Neural cell (in vitro differentiated cells): ENCODE results near the gene ZNF438. TPM values are rescaled to one million over a fixed set of nuclear protein-coding genes. Genes with fewer than 3 reads are reported as not detected.

Experiments
- H2AFZ ChIP-seq: fragments of 200-600, 300-800 bp; sonication (generic), shearing (Covaris generic); 2 replicates; pipeline ENCODE4 v1.6.0; 2014; ENCODE audit warnings: low read depth, mild to moderate bottlenecking, antibody characterized with exemption, low read length, moderate library complexity
- H3F3A ChIP-seq: fragments of 200-600 bp; shearing (Covaris generic); 2 replicates; pipeline ENCODE4 v1.6.1; 2016; ENCODE audit warnings: mild to moderate bottlenecking, moderate library complexity, mixed read lengths, antibody characterized with exemption, low read length; ENCODE audit not compliant: insufficient read depth, poor library complexity, severe bottlenecking
- H3K27ac ChIP-seq: fragments of 200-600, 300-800 bp; sonication (generic), shearing (Covaris generic); 2 replicates; pipeline ENCODE4 v1.5.1; 2014; ENCODE audit warnings: mild to moderate bottlenecking, low read length, moderate library complexity
- H3K27me3 ChIP-seq: fragments of 300-800, 200-600 bp; sonication (generic), shearing (Covaris generic); 2 replicates; pipeline ENCODE4 v1.6.0; 2014; ENCODE audit warnings: mild to moderate bottlenecking, low read depth, low read length, moderate library complexity; ENCODE audit not compliant: insufficient read depth
- H3K36me3 ChIP-seq: fragments of 300-800, 200-600 bp; sonication (generic), shearing (Covaris generic); 2 replicates; pipeline ENCODE4 v1.5.1; 2014; ENCODE audit warnings: mild to moderate bottlenecking, antibody characterized with exemption, low read length, moderate library complexity; ENCODE audit not compliant: insufficient read depth
- H3K4me2 ChIP-seq: fragments of 300-800, 200-600 bp; sonication (generic), shearing (Covaris generic); 2 replicates; pipeline ENCODE4 v1.6.0; 2014; ENCODE audit warnings: mild to moderate bottlenecking, low read length
- H3K4me3 ChIP-seq: fragments of 300-800, 200-600 bp; sonication (generic), shearing (Covaris generic); 2 replicates; pipeline ENCODE4 v1.5.1; 2014; ENCODE audit warnings: mild to moderate bottlenecking, low read length, moderate library complexity
- H3K79me2 ChIP-seq: fragments of 200-600 bp; shearing (Covaris generic); replicated peaks from 2 replicates; pipeline ENCODE4 v1.6.0; 2014; ENCODE audit warnings: mild to moderate bottlenecking, low read length, moderate library complexity; ENCODE audit not compliant: insufficient read depth
- H3K9ac ChIP-seq: fragments of 300-800, 200-600 bp; sonication (generic), shearing (Covaris generic); 2 replicates; pipeline ENCODE4 v1.6.1; 2016; ENCODE audit warnings: mild to moderate bottlenecking, low read length, mixed read lengths
- H3K9me2 ChIP-seq: fragments of 200-600 bp; shearing (Covaris generic); 2 replicates; pipeline ENCODE4 v1.6.1; 2016; ENCODE audit warnings: mild to moderate bottlenecking, low read length, mixed read lengths; ENCODE audit not compliant: insufficient read depth
- H3K9me3 ChIP-seq: fragments of 200-600, 300-800 bp; sonication (generic), shearing (Covaris generic); 2 replicates; pipeline ENCODE4 v1.6.1; 2016; ENCODE audit warnings: mild to moderate bottlenecking, mixed run types, low read length, moderate library complexity, mixed read lengths
- H4K20me1 ChIP-seq: fragments of 200-600 bp; shearing (Covaris generic); 2 replicates; pipeline ENCODE4 v1.6.1; 2016; ENCODE audit warnings: mild to moderate bottlenecking, mixed run types; ENCODE audit not compliant: insufficient read depth
- CTCF ChIP-seq: fragments of 450-650 bp; IDR thresholded peaks from 2 replicates; pipeline ENCODE4 v1.5.1; 2014; ENCODE audit warnings: antibody characterized with exemption, mild to moderate bottlenecking, moderate library complexity; ENCODE audit not compliant: poor library complexity, severe bottlenecking
- EP300 ChIP-seq: fragments of 450-650 bp; conservative IDR thresholded peaks from 2 replicates; pipeline ENCODE4 v1.6.1; 2014; ENCODE audit warnings: antibody characterized with exemption, mild to moderate bottlenecking, moderate library complexity; ENCODE audit not compliant: poor library complexity, severe bottlenecking
- EZH2 ChIP-seq: fragments of 200-600, 300-800 bp; shearing (Covaris generic), sonication (generic); IDR thresholded peaks from 2 replicates; pipeline ENCODE4 v1.6.1; 2014; ENCODE audit warnings: antibody characterized with exemption, low read length, borderline replicate concordance, mild to moderate bottlenecking; ENCODE audit not compliant: insufficient read depth, poor library complexity, severe bottlenecking
- MXI1 ChIP-seq: fragments of 450-650 bp; conservative IDR thresholded peaks from 2 replicates; pipeline ENCODE4 v1.6.1; 2014; ENCODE audit warnings: antibody characterized with exemption, mild to moderate bottlenecking; ENCODE audit not compliant: poor library complexity, severe bottlenecking
- POLR2AphosphoS5 ChIP-seq: IDR thresholded peaks from 2 replicates; pipeline ENCODE4 v1.6.1; 2012
- RAD21 ChIP-seq: fragments of 450-650 bp; conservative IDR thresholded peaks from 2 replicates; pipeline ENCODE4 v1.6.1; 2014; ENCODE audit warnings: antibody characterized with exemption, mild to moderate bottlenecking, moderate library complexity
- REST ChIP-seq: IDR thresholded peaks from 2 replicates; pipeline ENCODE4 v1.6.1; 2012; ENCODE audit warnings: borderline replicate concordance
- SMC3 ChIP-seq: fragments of 450-650 bp; conservative IDR thresholded peaks from 2 replicates; pipeline ENCODE4 v1.6.1; 2014; ENCODE audit warnings: antibody characterized with exemption, mild to moderate bottlenecking, moderate library complexity; ENCODE audit not compliant: poor library complexity
- TAF1 ChIP-seq: IDR thresholded peaks from 2 replicates; pipeline ENCODE4 v1.6.1; 2012; ENCODE audit warnings: low read depth
- polyA plus RNA-seq: library from polyadenylated mRNA; depleted of rRNA; stranded (reverse); fragments of >200 nt; gene quantifications from 2 replicates; pipeline ENCODE4 v1.2.3, GENCODE V29; 2014

Gene ZNF438
- polyA plus RNA-seq, 1 donor from 2014 or later = 0.78 TPM

GRCh38 chr10:31034098-31034909, 2.6 kb upstream of the ZNF438 start:
- H3K36me3 ChIP-seq = no peaks in the 10 kb centered on the region
- H3K27ac ChIP-seq = no peak overlapping the region
- no peaks in the 10 kb centered on the region for H3K9me2 ChIP-seq
- H3K79me2 ChIP-seq = no peaks in the 10 kb centered on the region
- H3K9me3 ChIP-seq = no peaks in the 10 kb centered on the region
- no peak overlapping the region for H3K4me2 ChIP-seq
- H3K27me3 ChIP-seq = no peaks in the 10 kb centered on the region
- no peak overlapping the region for H3K4me3 ChIP-seq
- no peaks in the 10 kb centered on the region for H3F3A ChIP-seq
- no peak overlapping the region for H3K9ac ChIP-seq
- TF ChIP-seq MXI1 (no peak), CTCF (no peak), SMC3 (no peak), EZH2 (no peak), REST (no peak), POLR2AphosphoS5 (no peak), TAF1 (no peak), RAD21 (no peak), EP300 (no peak)
- no peak overlapping the region for H2AFZ ChIP-seq
- no peaks in the 10 kb centered on the region for H4K20me1 ChIP-seq

- TF ChIP-seq POLR2AphosphoS5 = no peak
- TF ChIP-seq EP300 = no peak
- Histone ChIP-seq H3K79me2 (no peaks in the 10 kb centered on the region), H3K36me3 (no peaks in the 10 kb centered on the region), H3F3A (no peaks in the 10 kb centered on the region), H3K27ac (no peak overlapping the region), H4K20me1 (no peaks in the 10 kb centered on the region), H3K9me3 (no peaks in the 10 kb centered on the region), H2AFZ (no peak overlapping the region), H3K9me2 (no peaks in the 10 kb centered on the region), H3K4me3 (no peak overlapping the region), H3K4me2 (no peak overlapping the region), H3K9ac (no peak overlapping the region), H3K27me3 (no peaks in the 10 kb centered on the region)
Measured at GRCh38 chr10:31033147-31033546, 1.5 kb upstream of the ZNF438 start.
